Spleen (tissue), 7 donors: Measurements from ENCODE around the gene TMC5.

ENCODE experiments used
- POLR2AphosphoS5 ChIP-seq, 3 donors: sonication (generic); formaldehyde crosslinking; IDR thresholded peaks; one replicate each; pipeline ENCODE4 v1.5.1; 2017; ENCODE audit warnings: antibody characterized with exemption in 3 of 3
- TF ChIP-seq, protein P1 (sequence below), 11 experiments: fragments of 200-600 bp in 7 of 11; fragments of 450-650 bp in 4 of 11; sonication (generic) in 4 of 11; IDR thresholded peaks in 8 of 11; conservative IDR thresholded peaks in 3 of 11; 1 replicate in 7 of 11; 2 replicates in 4 of 11; pipeline versions ENCODE4 v1.4.0 to v1.8.0; 2016 to 2021; ENCODE audit warnings: antibody characterized with exemption in 11 of 11, inconsistent platforms in 4 of 11, mild to moderate bottlenecking in 1 of 11
- donor health status: DM: no; HTN: no; CAD: no; lungs with moderate emphysema.
- donor health status: DM: no; HTN: no; CAD: no.
- donor health status: DM: no; HTN: no; CAD: no.

DNA sequence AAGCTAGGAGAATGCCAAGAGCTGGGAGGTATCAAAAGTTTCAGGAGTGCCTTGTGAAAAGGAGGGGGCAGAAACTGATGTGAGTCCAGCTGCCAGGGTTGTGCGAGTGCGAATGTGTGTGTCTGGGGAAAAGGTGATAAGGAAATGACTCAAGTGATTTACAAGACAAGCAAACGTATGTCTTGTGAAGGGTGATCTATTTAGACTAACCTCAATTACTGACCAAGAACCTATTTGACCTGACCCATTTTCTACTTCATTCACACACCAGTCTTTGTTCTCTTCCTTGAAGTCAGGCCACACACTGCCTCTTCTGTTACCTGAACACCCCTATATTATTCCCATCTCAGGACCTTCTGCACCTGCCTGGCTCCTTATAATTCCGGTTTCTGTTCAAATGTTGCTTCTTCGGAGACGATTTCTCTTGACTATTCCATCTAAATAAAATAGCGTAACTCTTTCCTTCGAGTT is 103.2 kb downstream of the TMC5 start:
- TF ChIP-seq, protein P1, sequence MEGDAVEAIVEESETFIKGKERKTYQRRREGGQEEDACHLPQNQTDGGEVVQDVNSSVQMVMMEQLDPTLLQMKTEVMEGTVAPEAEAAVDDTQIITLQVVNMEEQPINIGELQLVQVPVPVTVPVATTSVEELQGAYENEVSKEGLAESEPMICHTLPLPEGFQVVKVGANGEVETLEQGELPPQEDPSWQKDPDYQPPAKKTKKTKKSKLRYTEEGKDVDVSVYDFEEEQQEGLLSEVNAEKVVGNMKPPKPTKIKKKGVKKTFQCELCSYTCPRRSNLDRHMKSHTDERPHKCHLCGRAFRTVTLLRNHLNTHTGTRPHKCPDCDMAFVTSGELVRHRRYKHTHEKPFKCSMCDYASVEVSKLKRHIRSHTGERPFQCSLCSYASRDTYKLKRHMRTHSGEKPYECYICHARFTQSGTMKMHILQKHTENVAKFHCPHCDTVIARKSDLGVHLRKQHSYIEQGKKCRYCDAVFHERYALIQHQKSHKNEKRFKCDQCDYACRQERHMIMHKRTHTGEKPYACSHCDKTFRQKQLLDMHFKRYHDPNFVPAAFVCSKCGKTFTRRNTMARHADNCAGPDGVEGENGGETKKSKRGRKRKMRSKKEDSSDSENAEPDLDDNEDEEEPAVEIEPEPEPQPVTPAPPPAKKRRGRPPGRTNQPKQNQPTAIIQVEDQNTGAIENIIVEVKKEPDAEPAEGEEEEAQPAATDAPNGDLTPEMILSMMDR (IDR thresholded peaks at IDR 0.05 in 8 of 11, conservative IDR thresholded peaks at IDR 0.05 in 3 of 11), result no peak
- TF ChIP-seq POLR2AphosphoS5 (IDR thresholded peaks at IDR 0.05), result no peak
